ENCODE results near the gene KPNA6. TPM values are rescaled to one million over a fixed set of nuclear protein-coding genes. Genes with fewer than 3 reads are reported as not detected.
A peak's percentile ranks its signal among the peaks of the same experiment; 100 is the strongest.
"Not testable (repeated sequence)": the region's sequence is repeated elsewhere in the genome, so short reads cannot be mapped to it uniquely, and the experiment has no call there.

KPNA6 gene
- total RNA-seq, 1 experiment from 2014 or later, result 114 TPM

GRCh38 chr1:32122151-32122550 is 14.3 kb downstream of the KPNA6 start:
- Histone ChIP-seq H3K9me3 (ENCODE audit: control insufficient read depth, low read depth, low read length) (no peaks in the 10 kb centered on the region), H4K91ac (ENCODE audit: insufficient read length, low read depth, low read length) (no peak overlapping the region), H4K5ac (ENCODE audit: insufficient read length, low read depth, low read length) (no peak overlapping the region), H3K9ac (ENCODE audit: extremely low read depth, insufficient read length, low read length) (no peak overlapping the region), H3K14ac (ENCODE audit: insufficient read depth, low read length) (no peak overlapping the region), H3K4me1 (ENCODE audit: insufficient read depth, low read length) (no peaks in the 10 kb centered on the region), H3K4ac (ENCODE audit: low read depth, low read length) (no peak overlapping the region), H3K4me2 (ENCODE audit: insufficient read depth, insufficient read length, low read length) (no peak overlapping the region), H2BK5ac (ENCODE audit: insufficient read length, low read length) (no peak overlapping the region), H3K23ac (ENCODE audit: insufficient read length, low read depth, low read length) (no peak overlapping the region), H3K79me1 (ENCODE audit: insufficient read depth, low read depth, low read length, poor library complexity, severe bottlenecking) (peaks cover 13% of the 10 kb centered on the region), H3K27ac (ENCODE audit: insufficient read length, low read depth, low read length) (no peak overlapping the region), H4K20me1 (ENCODE audit: control insufficient read depth, insufficient read depth, insufficient read length) (no peaks in the 10 kb centered on the region), H4K8ac (replicated peaks; ENCODE audit: insufficient read length, low read depth, low read length) (no peak overlapping the region), H3K23me2 (ENCODE audit: insufficient read length, low read depth, low read length, poor library complexity, severe bottlenecking) (no peaks in the 10 kb centered on the region), H2BK12ac (ENCODE audit: insufficient read length, low read depth, low read length) (no peak overlapping the region), H3K27me3 (ENCODE audit: insufficient read depth, low read length) (no peaks in the 10 kb centered on the region), H2AK5ac (ENCODE audit: insufficient read length, low read length) (no peak overlapping the region), H3K79me2 (ENCODE audit: insufficient read depth, low read length) (peaks cover 16% of the 10 kb centered on the region; the same call in 1 of the 2 replicates), H2BK120ac (ENCODE audit: low read depth, low read length, poor library complexity, severe bottlenecking) (no peak overlapping the region), H3K18ac (ENCODE audit: insufficient read length, low read depth, low read length) (no peak overlapping the region), H2AFZ (ENCODE audit: low read length) (no peak overlapping the region), H3K56ac (ENCODE audit: insufficient read length, low read depth, low read length) (no peak overlapping the region), H2BK20ac (ENCODE audit: low read depth, low read length, poor library complexity, severe bottlenecking) (no peak overlapping the region), H3T11ph (ENCODE audit: low read length) (no peak overlapping the region), H2BK15ac (ENCODE audit: low read depth, low read length) (no peak overlapping the region)
- no CpG with 5 or more reads among the region's 5 CpGs for WGBS (ENCODE audit: extremely low coverage, insufficient read length, low lambda C conversion rate)
- no peaks in the 10 kb centered on the region for H3K27me3 Mint-ChIP-seq (ENCODE audit: low read depth)
- H3K36me3 Mint-ChIP-seq (ENCODE audit: insufficient read depth in 1 of 3, low read depth in 3 of 3), result peaks cover 0 to 6% (median 0%) of the 10 kb centered on the region in 3 experiments; a peak in 1 of 7 replicates
- H3K27ac Mint-ChIP-seq, result peak overlapping the region in 2 of 3 experiments; percentile 15 to 58; a peak in 3 of 7 replicates
- DNase-seq, result no peak
- peaks cover 7 to 9% of the 10 kb centered on the region in 2 experiments for H3K4me1 Mint-ChIP-seq
- no peak for TF ChIP-seq CTCF (conservative IDR thresholded peaks at IDR 0.05)
- no peak overlapping the region for H3K4me3 Mint-ChIP-seq
- no peaks in the 10 kb centered on the region for H3K9me3 Mint-ChIP-seq

GRCh38 chr1:32123361-32123760 is 15.5 kb downstream of the KPNA6 start:
- H3K79me2 ChIP-seq (ENCODE audit: insufficient read depth, low read length), result peaks cover 15% of the 10 kb centered on the region; the same call in 1 of the 2 replicates
- not testable (repeated sequence) for H2AFZ ChIP-seq (ENCODE audit: low read length); H3K23ac ChIP-seq (ENCODE audit: insufficient read length, low read depth, low read length); H3K27me3 ChIP-seq (ENCODE audit: insufficient read depth, low read length); H3K9ac ChIP-seq (ENCODE audit: extremely low read depth, insufficient read length, low read length); H3K4me3 Mint-ChIP-seq; H4K91ac ChIP-seq (ENCODE audit: insufficient read length, low read depth, low read length); H2AK5ac ChIP-seq (ENCODE audit: insufficient read length, low read length); H3K4me2 ChIP-seq (ENCODE audit: insufficient read depth, insufficient read length, low read length); H2BK5ac ChIP-seq (ENCODE audit: insufficient read length, low read length); H3K23me2 ChIP-seq (ENCODE audit: insufficient read length, low read depth, low read length, poor library complexity, severe bottlenecking); H3K18ac ChIP-seq (ENCODE audit: insufficient read length, low read depth, low read length); H2BK12ac ChIP-seq (ENCODE audit: insufficient read length, low read depth, low read length); H3K27ac ChIP-seq (ENCODE audit: insufficient read length, low read depth, low read length); H4K8ac ChIP-seq (replicated peaks; ENCODE audit: insufficient read length, low read depth, low read length); H3K4me1 ChIP-seq (ENCODE audit: insufficient read depth, low read length); H4K5ac ChIP-seq (ENCODE audit: insufficient read length, low read depth, low read length); H3K56ac ChIP-seq (ENCODE audit: insufficient read length, low read depth, low read length); DNase-seq; H4K20me1 ChIP-seq (ENCODE audit: control insufficient read depth, insufficient read depth, insufficient read length); H3K9me3 Mint-ChIP-seq; H3K27ac Mint-ChIP-seq; H2BK120ac ChIP-seq (ENCODE audit: low read depth, low read length, poor library complexity, severe bottlenecking); H3K9me3 ChIP-seq (ENCODE audit: control insufficient read depth, low read depth, low read length); H3T11ph ChIP-seq (ENCODE audit: low read length); H2BK20ac ChIP-seq (ENCODE audit: low read depth, low read length, poor library complexity, severe bottlenecking); H2BK15ac ChIP-seq (ENCODE audit: low read depth, low read length); H3K14ac ChIP-seq (ENCODE audit: insufficient read depth, low read length); H3K4ac ChIP-seq (ENCODE audit: low read depth, low read length); H3K27me3 Mint-ChIP-seq (ENCODE audit: low read depth); H3K36me3 Mint-ChIP-seq (ENCODE audit: insufficient read depth in 1 of 3, low read depth in 3 of 3)
- H3K79me1 ChIP-seq (ENCODE audit: insufficient read depth, low read depth, low read length, poor library complexity, severe bottlenecking), result peaks cover 13% of the 10 kb centered on the region
- WGBS (ENCODE audit: extremely low coverage, insufficient read length, low lambda C conversion rate), result no CpG with 5 or more reads among the region's 2 CpGs
- peaks cover 17 to 19% of the 10 kb centered on the region in 2 experiments for H3K4me1 Mint-ChIP-seq

Measured in H9 (cell line).